Stimulated activated CD8-positive, alpha-beta memory T cell treated with anti-CD3 and anti-CD28 coated beads, Interleukin-4, amount 100 ng/mL, for 1 hour (primary cell): Measurements from ENCODE around the gene MRPL50.
"Not testable (repeated sequence)": the region's sequence is repeated elsewhere in the genome, so short reads cannot be mapped to it uniquely, and the experiment has no call there.

Experiments
- DNase-seq, 2 donors: peaks; one replicate each; pipeline ENCODE4 v3.0.0-alpha.2; 2020; ENCODE audit warnings: low read depth in 2 of 2, low spot score in 1 of 2

The MRPL50 gene

DNA sequence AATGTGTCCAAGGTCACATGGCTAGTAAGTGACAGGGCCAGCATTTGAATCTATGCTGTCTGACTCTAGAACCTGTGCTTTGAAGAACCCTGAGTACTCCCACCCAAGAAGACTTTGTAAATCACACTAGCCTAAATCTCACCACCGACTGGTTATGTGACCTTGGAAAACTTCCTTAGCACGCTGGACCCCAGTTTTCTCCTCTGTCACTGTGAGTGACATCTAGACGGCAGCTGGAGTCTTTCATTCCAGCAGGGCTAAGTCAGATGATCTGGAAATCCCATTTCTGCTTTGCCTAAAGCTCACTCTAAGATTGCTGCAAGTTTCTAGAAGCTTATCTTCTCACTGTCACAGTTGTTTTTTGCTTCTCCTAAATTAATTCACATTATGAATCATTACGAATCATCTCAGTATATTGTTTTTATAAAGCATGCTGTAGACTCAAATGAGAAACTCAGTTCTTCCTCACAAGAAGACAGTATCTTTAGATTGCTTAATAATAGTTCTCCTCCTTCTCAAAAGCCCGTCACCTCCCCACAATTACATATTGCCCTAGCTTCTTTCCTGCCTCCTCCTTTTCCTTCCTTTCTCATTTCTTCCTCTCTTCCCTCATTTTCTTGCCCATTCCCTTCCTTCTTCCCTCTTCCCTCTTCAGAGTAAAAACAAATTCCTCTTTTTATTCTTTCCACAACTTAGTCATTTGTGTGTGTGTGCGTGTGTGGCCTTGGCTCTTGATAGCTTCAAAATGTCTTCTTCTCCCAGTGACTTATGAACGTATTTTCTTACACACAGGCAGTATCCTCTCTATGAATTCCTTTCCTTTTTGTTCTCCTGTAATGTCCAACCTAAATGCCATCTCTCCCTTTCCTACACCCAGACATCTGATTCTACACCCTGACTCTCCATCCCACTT, 20.4 kb upstream of the MRPL50 start:
- no peak for DNase-seq

DNA sequence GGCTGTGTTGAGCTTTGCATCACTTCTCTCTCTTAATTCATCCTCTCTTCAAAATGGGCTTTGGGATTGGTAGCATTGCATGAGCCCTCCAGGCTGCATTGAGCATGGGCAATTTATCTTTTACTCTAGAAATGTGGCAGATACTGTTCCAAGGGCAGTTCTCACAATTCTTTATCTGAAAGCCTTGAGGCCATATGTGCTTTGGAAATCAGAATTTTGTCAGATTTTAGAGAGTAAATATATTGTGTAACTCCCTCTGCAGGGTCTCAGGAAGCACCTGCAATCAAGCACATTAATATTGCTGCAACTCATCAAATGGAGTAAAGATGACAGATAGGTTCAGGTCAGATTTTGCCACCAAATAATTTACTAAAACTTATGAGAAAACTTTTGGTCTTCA, 19.6 kb upstream of the MRPL50 start:
- DNase-seq: no peak

DNA sequence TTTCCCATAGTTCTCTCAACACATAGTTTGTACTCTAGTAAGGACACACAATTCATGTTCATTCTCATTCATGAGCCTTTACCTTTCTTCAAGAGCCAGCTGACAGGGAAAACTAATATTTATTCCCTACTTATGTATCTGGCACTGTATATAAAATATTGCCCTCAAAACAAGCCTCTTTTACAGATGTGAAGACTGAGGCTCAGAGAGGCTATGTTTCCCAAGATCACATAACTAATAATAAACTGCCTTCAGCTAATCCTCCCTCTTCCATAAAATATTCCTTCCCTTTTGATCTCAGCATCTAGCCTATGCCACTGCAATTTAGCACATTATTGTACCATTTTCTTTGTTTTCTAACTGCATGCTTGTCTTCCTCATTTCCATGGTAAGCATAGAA, 19.0 kb upstream of the MRPL50 start:
- DNase-seq: no peak

DNA sequence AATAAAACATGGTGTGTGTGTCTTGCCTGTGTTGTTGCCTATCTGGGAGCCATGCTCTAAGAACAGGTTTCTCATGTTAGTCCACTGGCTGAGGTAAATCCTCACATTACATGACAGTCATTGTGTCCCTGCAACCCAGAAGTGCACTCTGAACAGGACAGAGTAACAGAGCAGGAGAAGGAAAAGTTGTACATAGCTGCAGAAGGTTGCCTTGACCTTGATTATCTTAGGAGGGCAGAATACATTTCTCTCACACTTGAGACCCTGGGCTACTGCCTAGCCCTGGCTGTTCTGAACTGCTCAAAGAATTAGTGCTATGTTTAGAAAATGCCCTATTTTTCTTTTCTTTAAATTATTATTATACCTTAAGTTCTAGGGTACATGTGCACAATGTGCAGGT, 17.2 kb upstream of the MRPL50 start:
- DNase-seq: no peak

DNA sequence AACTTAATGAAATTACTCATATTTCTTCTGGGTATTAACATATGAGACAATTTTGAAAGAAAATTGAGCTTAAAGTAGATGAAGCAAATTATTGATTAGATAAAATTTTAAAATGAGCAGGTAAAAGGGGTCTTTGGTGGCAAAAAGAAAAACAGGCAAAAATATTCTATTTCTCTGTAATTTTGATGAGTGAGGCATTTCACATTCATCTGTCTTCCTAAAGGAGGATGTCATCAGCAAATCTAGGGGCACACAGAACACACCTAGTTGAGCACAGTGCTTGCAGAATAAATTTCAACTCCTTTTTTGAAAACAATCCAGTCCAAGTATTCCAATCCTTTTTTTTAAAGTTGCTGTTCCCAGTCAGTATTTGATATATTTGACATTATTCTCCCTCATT, 16.4 kb upstream of the MRPL50 start:
- DNase-seq: no peak

DNA sequence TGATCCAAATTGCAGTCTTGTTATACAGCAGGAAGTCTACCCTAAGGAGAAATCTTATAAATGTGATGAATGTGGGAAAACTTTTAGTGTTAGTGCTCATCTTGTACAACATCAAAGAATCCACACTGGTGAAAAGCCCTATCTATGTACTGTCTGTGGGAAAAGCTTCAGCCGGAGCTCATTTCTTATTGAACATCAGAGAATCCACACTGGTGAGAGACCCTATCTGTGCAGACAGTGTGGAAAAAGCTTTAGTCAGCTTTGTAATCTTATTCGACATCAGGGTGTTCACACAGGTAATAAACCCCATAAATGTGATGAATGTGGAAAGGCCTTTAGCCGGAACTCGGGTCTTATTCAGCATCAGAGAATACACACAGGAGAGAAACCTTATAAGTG, 10.7 kb upstream of the MRPL50 start:
- DNase-seq: no peak

DNA sequence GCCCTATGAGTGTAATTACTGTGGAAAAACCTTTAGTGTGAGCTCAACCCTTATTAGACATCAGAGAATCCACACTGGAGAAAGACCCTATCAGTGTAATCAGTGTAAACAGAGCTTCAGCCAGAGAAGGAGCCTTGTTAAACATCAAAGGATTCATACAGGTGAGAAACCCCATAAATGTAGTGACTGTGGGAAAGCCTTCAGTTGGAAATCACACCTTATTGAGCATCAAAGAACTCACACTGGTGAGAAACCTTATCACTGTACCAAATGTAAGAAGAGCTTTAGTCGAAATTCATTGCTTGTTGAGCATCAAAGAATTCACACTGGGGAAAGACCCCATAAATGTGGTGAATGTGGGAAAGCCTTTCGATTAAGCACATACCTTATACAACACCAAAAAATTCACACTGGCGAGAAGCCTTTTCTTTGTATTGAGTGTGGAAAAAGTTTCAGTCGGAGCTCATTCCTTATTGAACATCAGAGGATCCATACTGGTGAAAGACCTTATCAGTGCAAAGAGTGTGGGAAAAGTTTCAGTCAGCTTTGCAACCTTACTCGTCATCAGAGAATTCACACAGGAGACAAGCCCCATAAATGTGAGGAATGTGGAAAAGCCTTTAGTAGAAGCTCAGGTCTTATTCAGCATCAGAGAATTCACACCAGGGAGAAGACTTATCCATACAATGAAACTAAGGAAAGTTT, 10.1 kb upstream of the MRPL50 start:
- DNase-seq: no peak

DNA sequence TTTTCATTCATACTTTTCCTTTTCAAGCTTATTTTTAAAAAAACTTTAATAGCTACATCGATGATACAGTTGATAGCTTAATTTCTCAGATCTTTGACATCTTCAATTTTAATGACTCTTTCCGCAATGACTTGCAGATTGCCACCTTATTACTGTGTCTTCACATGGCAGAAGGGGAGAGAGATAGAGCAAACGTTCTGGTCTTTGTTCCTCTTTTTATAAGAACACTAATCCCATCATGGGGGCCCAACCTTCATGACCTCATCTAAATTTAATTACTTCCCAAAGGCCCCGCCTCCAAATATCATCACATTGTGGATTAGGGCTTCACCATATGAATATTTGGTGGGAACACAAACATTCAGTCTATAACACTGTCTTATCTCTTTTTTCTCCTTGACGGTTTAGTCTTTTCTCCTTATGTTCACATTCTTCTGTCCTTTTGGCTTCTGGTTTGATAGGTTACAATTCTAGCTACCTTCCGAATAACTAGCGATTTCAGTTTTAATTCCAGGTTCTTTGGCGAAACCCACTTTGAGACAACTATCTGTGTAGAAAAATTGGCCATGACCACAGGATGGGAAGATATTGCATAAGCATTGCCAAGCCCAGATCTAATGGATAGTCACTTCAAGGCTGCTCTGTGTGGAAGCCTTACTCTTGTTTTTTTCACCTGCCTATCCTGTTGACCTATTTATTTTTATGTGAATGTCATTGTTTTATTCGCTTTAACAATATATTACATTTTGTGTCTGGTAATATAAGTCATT, 5.3 kb upstream of the MRPL50 start:
- DNase-seq: no peak

DNA sequence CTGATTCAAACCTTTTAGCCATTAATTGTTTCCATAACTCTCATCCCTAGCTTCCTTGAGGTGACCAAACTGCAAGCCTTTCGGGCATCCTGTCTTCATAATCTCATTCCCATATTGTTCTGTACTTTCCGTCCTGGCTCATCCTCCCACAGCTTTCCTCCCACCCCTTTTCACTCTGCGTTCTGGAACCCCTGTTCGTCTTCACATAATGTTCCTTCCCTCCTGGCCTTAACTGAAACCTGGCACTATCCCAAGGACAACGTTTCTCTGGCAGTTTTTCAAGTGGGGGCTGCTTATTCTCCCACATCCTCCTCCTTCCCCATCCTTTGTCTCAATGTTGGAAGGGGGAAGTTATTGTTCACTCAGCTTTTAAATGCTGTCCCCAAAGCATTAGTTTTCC, 1.7 kb upstream of the MRPL50 start:
- DNase-seq: no peak

DNA sequence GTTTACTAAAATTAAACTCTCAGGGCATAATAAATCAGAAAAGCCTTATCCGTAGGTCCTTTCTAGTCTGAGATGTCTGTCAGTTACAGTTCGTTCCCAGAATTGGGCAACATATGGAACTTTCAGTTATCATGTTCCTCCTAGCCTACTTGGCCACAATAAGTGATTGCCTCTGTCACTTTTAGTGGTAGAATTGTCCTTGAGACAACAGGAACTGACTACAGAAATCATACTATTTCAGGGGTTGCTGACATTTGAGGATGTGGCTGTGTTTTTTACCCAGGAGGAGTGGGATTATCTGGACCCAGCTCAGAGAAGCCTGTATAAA, 1.2 kb upstream of the MRPL50 start:
- no peak for DNase-seq

DNA sequence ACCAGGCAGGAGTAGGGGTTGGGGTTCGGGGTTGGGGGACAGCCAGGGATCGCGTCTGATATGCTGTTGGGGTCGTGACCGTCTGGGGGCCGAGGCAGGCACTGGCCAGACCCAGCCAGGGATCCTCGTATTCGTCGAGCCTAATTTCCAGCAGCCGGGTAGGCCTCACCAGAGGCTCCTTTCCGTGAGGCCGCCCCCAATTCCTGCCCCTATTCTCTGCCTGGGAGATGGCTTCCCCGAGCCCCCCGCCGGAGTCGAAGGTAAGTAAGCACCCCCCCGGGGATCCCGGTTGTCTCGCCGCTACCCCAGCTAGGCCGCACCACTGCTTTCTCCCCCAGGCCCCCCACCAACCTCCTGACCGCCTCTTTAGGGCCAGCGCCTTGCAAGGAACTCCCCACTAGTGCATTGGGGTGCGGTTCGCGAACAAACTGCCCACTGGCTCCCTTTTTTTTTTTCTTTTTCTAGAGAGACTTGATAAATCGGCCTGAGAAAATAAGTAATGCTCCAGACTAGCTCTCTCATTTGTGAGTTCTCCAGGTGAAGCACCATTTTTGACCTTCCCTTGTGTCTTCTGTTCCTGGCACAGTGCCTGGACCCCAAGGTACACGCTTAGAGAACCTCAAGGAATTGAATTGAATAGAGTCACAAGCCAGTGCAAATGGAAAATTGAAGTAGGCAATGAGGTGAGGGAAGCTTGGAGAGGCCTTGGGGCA, 668 bp upstream of the MRPL50 start:
- peak in 1 of 2 donors; percentile 5 for DNase-seq

DNA sequence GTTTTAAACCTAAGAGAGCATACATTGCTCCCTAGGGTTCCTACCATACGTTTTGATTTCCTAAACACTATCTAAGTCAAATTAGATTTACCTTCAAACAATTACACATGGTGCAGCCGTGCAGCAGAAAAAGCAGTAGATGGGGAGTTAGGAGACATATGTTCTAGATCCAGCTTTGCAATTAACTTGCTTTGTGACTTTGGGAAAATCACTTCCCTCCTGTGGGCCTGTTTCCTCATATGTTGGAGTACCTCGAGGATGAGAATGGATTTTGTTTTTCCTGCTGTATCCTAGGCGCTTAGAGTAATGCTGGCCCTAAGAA, 711 bp downstream of the MRPL50 start:
- DNase-seq: no peak

DNA sequence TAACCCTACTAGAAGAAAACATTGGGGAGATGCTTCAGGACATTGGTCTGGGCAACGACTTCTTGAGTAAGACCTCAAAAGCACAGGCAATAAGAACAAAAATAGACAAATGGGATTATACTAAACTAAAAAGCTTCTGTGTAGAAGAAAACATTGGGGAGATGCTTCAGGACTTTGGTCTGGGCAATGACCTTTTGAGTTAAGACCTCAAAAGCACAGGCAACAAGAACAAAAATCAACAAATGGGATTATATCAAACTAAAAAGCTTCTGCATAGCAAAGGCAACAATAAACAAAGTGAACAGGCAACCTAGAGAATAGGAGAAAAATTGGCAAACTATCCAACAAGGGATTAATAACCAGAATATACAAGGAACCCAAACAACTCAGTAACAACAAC, 3.7 kb downstream of the MRPL50 start:
- DNase-seq: no peak

DNA sequence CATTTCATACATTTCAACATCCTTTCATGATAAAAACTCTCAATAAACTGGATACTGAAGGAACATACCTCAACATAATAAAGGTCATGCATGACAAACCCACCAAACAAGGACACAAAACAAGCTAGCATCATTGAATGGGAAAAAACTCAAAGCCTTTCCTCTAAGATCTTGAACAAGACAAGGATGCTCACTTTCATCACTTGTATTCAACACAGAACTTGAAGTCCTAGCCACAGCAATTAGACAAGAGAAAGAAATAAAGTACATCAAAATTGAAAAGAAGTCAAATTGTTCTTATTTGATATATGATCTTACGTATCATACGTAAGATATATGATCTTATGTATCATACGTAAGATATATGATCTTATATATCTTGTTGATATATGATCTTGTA, 5.3 kb downstream of the MRPL50 start:
- DNase-seq: no peak

DNA sequence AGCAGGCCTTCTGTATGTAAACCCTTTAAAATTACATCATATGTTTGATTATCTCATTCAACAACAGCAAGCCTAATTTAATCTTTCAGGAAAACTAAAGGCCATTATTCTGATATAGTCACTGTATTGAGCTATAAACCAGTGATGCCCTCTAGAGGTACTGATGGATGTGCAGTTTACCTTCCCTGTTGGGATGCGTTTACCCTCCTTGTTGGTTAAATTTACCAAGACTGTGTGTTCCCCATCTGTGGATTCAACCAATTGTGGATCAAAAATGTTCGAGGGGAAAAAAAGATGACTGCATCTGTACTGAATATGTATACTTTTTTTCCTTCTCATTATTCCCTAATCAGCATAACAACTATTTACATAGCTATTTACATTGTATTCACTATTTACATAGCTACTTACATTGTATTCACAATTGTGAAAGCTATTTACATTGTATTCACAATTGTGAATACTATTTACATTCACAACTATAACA, 9.9 kb downstream of the MRPL50 start:
- DNase-seq: no peak

DNA sequence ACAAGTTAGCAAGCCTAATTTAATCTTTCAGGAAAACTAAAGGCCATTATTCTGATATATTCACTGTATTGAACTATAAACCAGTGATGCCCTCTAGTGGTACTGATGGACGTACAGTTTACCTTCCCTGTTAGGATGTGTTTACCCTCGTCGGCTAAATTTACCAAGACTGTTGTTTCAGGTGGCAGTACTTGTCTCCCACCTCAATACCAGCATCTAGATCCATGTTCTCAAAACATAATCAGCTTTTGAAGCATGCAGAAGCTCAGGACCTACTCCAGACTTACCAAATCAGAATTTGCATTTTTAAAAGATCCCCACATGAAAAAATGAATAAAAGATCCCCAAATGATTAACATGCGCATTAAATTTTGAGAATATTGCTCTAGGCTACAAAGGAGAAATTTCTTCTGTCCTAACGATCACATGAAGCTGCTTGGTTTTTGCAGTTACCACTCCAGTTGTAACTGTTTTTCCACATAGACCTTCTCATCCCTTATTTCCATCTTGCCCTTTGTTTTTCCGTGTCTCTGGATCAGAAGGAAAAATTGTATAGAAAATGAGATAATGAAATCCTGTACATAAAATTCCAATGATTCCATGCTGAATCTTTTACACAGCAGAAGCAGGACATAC, 10.4 kb downstream of the MRPL50 start:
- DNase-seq: no peak

DNA sequence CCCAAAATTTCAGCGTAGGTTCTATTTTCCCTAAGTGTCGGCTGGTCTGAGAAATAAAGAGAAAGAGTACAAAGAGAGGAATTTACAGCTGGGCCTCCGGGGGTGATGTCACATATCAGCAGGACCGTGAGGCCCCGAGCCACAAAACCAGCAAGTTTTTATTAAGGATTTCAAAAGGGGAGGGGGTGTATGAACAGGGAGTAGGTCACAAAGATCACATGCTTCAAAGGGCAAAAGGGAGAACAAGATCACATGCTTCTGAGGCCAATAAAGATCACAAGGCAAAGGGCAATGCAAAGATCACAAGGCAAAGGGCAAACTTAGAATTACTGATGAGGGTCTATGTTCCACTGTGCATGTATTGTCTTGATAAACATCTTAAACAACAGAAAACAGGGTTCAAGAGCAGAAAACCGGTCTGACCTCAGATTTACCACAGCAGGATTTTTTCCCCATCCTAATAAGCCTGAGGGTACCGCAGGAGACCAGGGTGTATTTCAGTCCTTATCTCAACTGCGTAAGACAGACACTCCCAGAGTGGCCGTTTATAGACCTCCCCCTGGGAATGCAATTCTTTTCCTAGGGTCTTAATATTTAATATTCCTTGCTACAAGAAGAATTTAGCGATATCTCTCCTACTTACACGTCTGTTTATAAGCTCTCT, 13.4 kb downstream of the MRPL50 start, which contains the start of gene BAAT:
BAAT (minus strand) TSS at position 134 of the 664 bp plus-strand sequence. CDS start 13,602 bp downstream, outside the sequence.
- not testable (repeated sequence) for DNase-seq

DNA sequence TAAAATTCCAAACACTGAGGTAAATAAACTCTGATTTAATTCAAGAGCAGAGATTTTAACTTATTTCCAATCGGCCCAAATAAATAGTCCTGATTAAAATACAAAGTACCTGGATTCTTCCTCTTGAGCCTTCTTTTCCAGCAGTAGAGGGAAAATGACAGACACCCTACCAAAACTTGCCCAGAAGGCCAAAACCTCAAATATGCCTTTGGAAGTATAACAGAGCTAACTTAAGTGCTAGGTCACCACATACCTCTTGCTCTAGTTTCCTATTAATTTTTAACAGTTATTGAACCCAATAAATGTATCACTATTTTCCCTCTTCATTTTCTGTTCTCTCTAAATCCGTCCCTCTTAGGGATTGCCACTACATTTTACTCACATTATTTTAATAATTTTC, 15.1 kb downstream of the MRPL50 start:
- DNase-seq: no peak

DNA sequence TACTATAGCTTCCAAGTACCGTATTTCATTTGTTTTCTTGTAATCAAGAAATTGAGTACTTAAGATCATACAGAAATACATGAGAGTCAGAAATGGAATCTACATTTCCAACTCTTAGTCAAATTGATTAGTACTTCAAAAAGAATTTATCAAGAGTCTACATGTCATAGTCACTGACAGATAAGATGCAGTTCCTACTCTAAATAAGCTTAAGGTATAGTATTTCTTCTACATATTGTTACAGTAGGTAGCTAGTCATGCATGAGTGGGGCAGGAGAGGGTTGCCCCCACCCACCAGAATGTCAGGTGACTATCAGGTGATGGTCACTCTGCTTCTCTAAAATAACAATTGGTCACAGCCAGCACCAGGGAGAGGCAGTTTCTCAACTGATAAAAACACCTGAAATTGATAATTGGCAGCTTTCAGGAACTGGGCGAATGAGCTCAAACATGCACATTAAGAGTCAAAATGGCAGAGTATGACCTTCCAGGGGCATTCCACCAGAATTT, 16.5 kb downstream of the MRPL50 start:
- no peak for DNase-seq

DNA sequence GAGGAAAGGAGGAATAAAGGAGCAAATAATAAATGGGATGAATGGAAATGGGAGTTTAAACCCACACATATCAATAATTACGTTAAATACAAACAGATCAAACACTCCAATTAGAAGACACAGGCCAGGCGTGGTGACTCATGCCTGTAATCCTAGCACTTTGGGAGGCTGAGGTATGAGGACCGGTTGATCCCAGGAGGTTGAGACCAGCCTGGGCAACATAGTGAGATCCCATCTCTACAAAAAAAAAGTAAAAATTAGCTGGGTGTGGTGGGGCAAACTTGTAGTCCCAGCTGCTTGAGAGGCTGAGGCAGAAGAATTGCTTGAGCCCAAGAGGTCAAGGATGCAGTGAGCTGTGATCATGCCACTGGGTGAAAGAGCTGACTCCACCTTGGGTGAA, 17.3 kb downstream of the MRPL50 start:
- no peak for DNase-seq
